B cell (primary cell): Measurements from ENCODE around the gene FOXK1. TPM values are rescaled to one million over a fixed set of nuclear protein-coding genes. Genes with fewer than 3 reads are reported as not detected.
A peak's percentile ranks its signal among the peaks of the same experiment; 100 is the strongest.
"Not testable (repeated sequence)": the region's sequence is repeated elsewhere in the genome, so short reads cannot be mapped to it uniquely, and the experiment has no call there.

Source experiments
- ATAC-seq: fragments of 200-7000 bp; cut with Tn5 transposase; one replicate; pipeline ENCODE4 v1.10.0; 2021; ENCODE audit warnings: low read depth, mild to moderate bottlenecking, moderate number of reproducible peaks, moderate library complexity
- CTCF ChIA-PET: fragments of 350-600 bp; sonication (Branson Sonifier 250); formaldehyde crosslinking; loops from one replicate; lab custom pipeline; 2021; ENCODE audit warnings: antibody characterized with exemption, inconsistent platforms; lab: Charles Lee
- POLR2A ChIA-PET: fragments of 350-600 bp; sonication (Branson Sonifier 250); formaldehyde crosslinking; loops from one replicate; lab custom pipeline; 2021; ENCODE audit warnings: antibody characterized with exemption; lab: Charles Lee
- DNase-seq: peaks from one replicate; pipeline ENCODE4 v3.0.0; 2013
- H2AFZ ChIP-seq: 2 replicates; pipeline ENCODE4 v1.6.1; 2012; ENCODE audit warnings: mild to moderate bottlenecking, low read depth, low read length; ENCODE audit not compliant: insufficient read depth, poor library complexity, severe bottlenecking
- H3K27ac ChIP-seq, 2 donors: 1 replicate in 1 of 2; 2 replicates in 1 of 2; pipeline ENCODE4 v1.5.1; 2012 to 2013; ENCODE audit warnings: low read length in 2 of 2, mild to moderate bottlenecking in 2 of 2, moderate library complexity in 1 of 2
- H3K27me3 ChIP-seq, 4 experiments: fragments of 200-600 bp in 1 of 4; sonication (generic) in 1 of 4; replicated peaks in 1 of 4; 1 replicate in 2 of 4; 2 replicates in 2 of 4; pipeline versions ENCODE4 v1.6.1 to v1.7.0; 2013 to 2016; ENCODE audit warnings: low read length in 3 of 4, mild to moderate bottlenecking in 2 of 4, mixed read lengths in 1 of 4, moderate library complexity in 1 of 4; ENCODE audit not compliant: insufficient read depth in 4 of 4, control insufficient read depth in 3 of 4; ENCODE audit errors: control extremely low read depth in 1 of 4
- H3K36me3 ChIP-seq, 2 experiments: replicated peaks in 1 of 2; 1 replicate in 1 of 2; 2 replicates in 1 of 2; pipeline versions ENCODE4 v1.6.1 to v1.7.1; 2013; ENCODE audit warnings: low read length in 1 of 2; ENCODE audit not compliant: insufficient read depth in 2 of 2, control insufficient read depth in 1 of 2; ENCODE audit errors: control extremely low read depth in 1 of 2, extremely low read depth in 1 of 2
- H3K4me1 ChIP-seq, 2 donors: fragments of 200-600 bp in 1 of 2; sonication (generic) in 1 of 2; 1 replicate in 1 of 2; 2 replicates in 1 of 2; pipeline versions ENCODE4 v1.5.1 to v1.6.1; 2013 to 2017; ENCODE audit warnings: low read length in 2 of 2; ENCODE audit not compliant: control insufficient read depth in 2 of 2, insufficient read depth in 2 of 2
- H3K4me2 ChIP-seq: replicated peaks from 2 replicates; pipeline ENCODE3; 2012; ENCODE audit warnings: mild to moderate bottlenecking, low read depth, low read length; ENCODE audit not compliant: poor library complexity, severe bottlenecking
- H3K4me3 ChIP-seq, 5 experiments: fragments of 200-600 bp in 1 of 5; sonication (generic) in 1 of 5; 1 replicate in 3 of 5; 2 replicates in 2 of 5; pipeline versions ENCODE4 v1.5.1 to v1.7.0; 2011 to 2016; ENCODE audit warnings: low read length in 4 of 5, mild to moderate bottlenecking in 4 of 5, low read depth in 2 of 5, control low read depth in 1 of 5, moderate library complexity in 1 of 5; ENCODE audit not compliant: insufficient read depth in 1 of 5; ENCODE audit errors: control extremely low read depth in 1 of 5, extremely low read depth in 1 of 5
- H3K79me2 ChIP-seq: fragments of 200-600 bp; sonication (generic); one replicate; pipeline ENCODE4 v1.6.0; 2016; ENCODE audit warnings: low read length; ENCODE audit not compliant: control insufficient read depth, insufficient read depth
- H3K9ac ChIP-seq: fragments of 200-600 bp; sonication (generic); 2 replicates; pipeline ENCODE4 v1.6.1; 2017; ENCODE audit warnings: mild to moderate bottlenecking, low read length, moderate library complexity
- H3K9me3 ChIP-seq, 3 donors: one replicate each; pipeline versions ENCODE4 v1.6.1 to v1.7.1; 2013; ENCODE audit warnings: low read length in 2 of 3; ENCODE audit not compliant: control insufficient read depth in 2 of 3, insufficient read depth in 1 of 3; ENCODE audit errors: control extremely low read depth in 1 of 3
- H4K20me1 ChIP-seq: 2 replicates; pipeline ENCODE4 v1.6.0; 2012; ENCODE audit warnings: mild to moderate bottlenecking, low read length; ENCODE audit not compliant: insufficient read depth, control insufficient read depth, poor library complexity, severe bottlenecking
- H3K27ac Mint-ChIP-seq: one replicate; pipeline ENCODE4 v1.8.0; 2021; ENCODE audit warnings: mixed read lengths
- H3K27me3 Mint-ChIP-seq: one replicate; pipeline ENCODE4 v1.8.0; 2021; ENCODE audit warnings: mixed read lengths
- H3K4me1 Mint-ChIP-seq: one replicate; pipeline ENCODE4 v1.8.0; 2021; ENCODE audit warnings: mixed read lengths
- H3K4me3 Mint-ChIP-seq: one replicate; pipeline ENCODE4 v1.8.0; 2021; ENCODE audit warnings: mixed read lengths
- H3K9me3 Mint-ChIP-seq: one replicate; pipeline ENCODE4 v1.8.0; 2022; ENCODE audit warnings: mixed read lengths; ENCODE audit not compliant: insufficient read depth
- EZH2 ChIP-seq: IDR thresholded peaks from 2 replicates; pipeline ENCODE4 v1.6.1; 2012; ENCODE audit warnings: borderline replicate concordance, low read depth, mild to moderate bottlenecking, moderate library complexity, low read length; ENCODE audit not compliant: insufficient read depth, poor library complexity, severe bottlenecking
- WGBS: methylation state at CpG from one replicate; pipeline ENCODE4 v1.1.5; 2013; ENCODE audit warnings: missing lambda C conversion rate; ENCODE audit not compliant: insufficient coverage; 5-methylcytosine and 5-hydroxymethylcytosine counted together
- intact Hi-C: fragments of 100-400 bp; cut with micrococcal nuclease; formaldehyde crosslinking; loops from one replicate; pipeline ENCODE4 v1.10.0; 2022
- polyA plus RNA-seq: library from polyadenylated mRNA; depleted of rRNA; stranded (reverse); fragments of >200 nt; gene quantifications from 2 replicates; pipeline ENCODE4 v1.2.3, GENCODE V29; 2012
- total RNA-seq, 2 donors: library from RNA; stranded (reverse); fragments of 120-200 nt in 1 of 2; gene quantifications; 1 replicate in 1 of 2; 2 replicates in 1 of 2; pipeline versions ENCODE4 v1.2.3 to v1.2.4, GENCODE V29; 2013 to 2022

FOXK1 gene
- total and polyA plus RNA-seq, 2 donors (not counting 1 experiment from before 2014, with no cell fraction given): 17.9 to 56.2 TPM

- Histone ChIP-seq H3K4me3 (peak overlapping the region in 3 of 5 experiments; percentile 65 to 81 (median 74)), H3K9me3 (no peaks in the 10 kb centered on the region), H4K20me1 (peaks cover 44% of the 10 kb centered on the region), H3K36me3 (peaks cover 0 to 6% of the 10 kb centered on the region in 2 experiments), H3K27me3 (no peaks in the 10 kb centered on the region), H3K4me2 (peak overlapping the region; percentile 88), H2AFZ (no peak overlapping the region), H3K27ac (peak overlapping the region; percentile 91 to 95), H3K9ac (peak overlapping the region; percentile 69), H3K79me2 (peaks cover 74% of the 10 kb centered on the region), H3K4me1 (peaks cover 19 to 47% of the 10 kb centered on the region in 2 donors)
- ATAC-seq (no peak), DNase-seq (no peak)
- Mint-ChIP-seq H3K9me3 (no peaks in the 10 kb centered on the region), H3K27me3 (no peaks in the 10 kb centered on the region), H3K27ac (peak overlapping the region; percentile 92), H3K4me1 (peaks cover 48% of the 10 kb centered on the region), H3K4me3 (peak overlapping the region; percentile 89)
- CTCF ChIA-PET: interaction anchor here (0.6 to 4.5 kb wide), 5 partner anchors 11 to 1098 kb away, joined by 3 to 36 read pairs (median 4); no protein-coding TSS in a partner anchor
- TF ChIP-seq EZH2: no peak
- WGBS: 53% methylated on average over 5 of the region's 9 CpGs
- intact Hi-C loops: loop anchor here (1.0 to 5.0 kb wide), 5 partner anchors 28 to 90 kb away; partner anchors contain the start of gene AP5Z1
- POLR2A ChIA-PET: interaction anchor here (0.6 to 0.9 kb wide), 6 partner anchors 19 to 325 kb away, joined by 3 to 9 read pairs (median 4); no protein-coding TSS in a partner anchor
Observed at GRCh38 chr7:4684846-4685245, 2.8 kb downstream of the FOXK1 start.

GRCh38 chr7:4685676-4686075, 3.6 kb downstream of the FOXK1 start:
- ATAC-seq, H3K36me3 ChIP-seq, H3K27me3 Mint-ChIP-seq, H3K4me3 ChIP-seq, H3K9me3 Mint-ChIP-seq, H3K4me3 Mint-ChIP-seq, intact Hi-C loops, H3K27me3 ChIP-seq, DNase-seq, H3K9me3 ChIP-seq, H3K4me2 ChIP-seq, H2AFZ ChIP-seq, H3K9ac ChIP-seq, H3K27ac Mint-ChIP-seq: not testable (repeated sequence)
- H3K4me1 Mint-ChIP-seq: peaks cover 57% of the 10 kb centered on the region
- POLR2A ChIA-PET: interaction anchor here (0.6 to 0.7 kb wide), 2 partner anchors 27 to 39 kb away, joined by 3 to 9 read pairs; no protein-coding TSS in a partner anchor
- Histone ChIP-seq H3K4me1 (peaks cover 26 to 50% of the 10 kb centered on the region in 2 donors), H3K27ac (peak overlapping the region in 1 of 2 donors; percentile 95), H3K79me2 (peaks cover 83% of the 10 kb centered on the region), H4K20me1 (peaks cover 53% of the 10 kb centered on the region)
- CTCF ChIA-PET: interaction anchor here (0.9 to 4.5 kb wide), 3 partner anchors 10 to 68 kb away, joined by 3 to 36 read pairs (median 5); no protein-coding TSS in a partner anchor
- WGBS: 95% methylated on average over 4 of the region's 10 CpGs
